ENCODE data around the gene LMAN1.

Gene LMAN1

GRCh38 chr18:59358712-59359575 is at the start of gene LMAN1:
LMAN1 (minus strand) TSS chr18:59359265; CDS start chr18:59359244, 21 bp downstream.
- peak; percentile 96 for DNase-seq (ENCODE audit: low read depth, low spot score)

- DNase-seq (ENCODE audit: low read depth, low spot score) = peak; percentile 95
Observed at GRCh38 chr18:59402432-59403090, 43.5 kb upstream of the LMAN1 start.

- DNase-seq (ENCODE audit: low read depth, low spot score) = no peak
Observed at GRCh38 chr18:59400407-59400806, 41.3 kb upstream of the LMAN1 start.

GRCh38 chr18:59395226-59396175 is 36.4 kb upstream of the LMAN1 start:
- DNase-seq (ENCODE audit: low read depth, low spot score) = no peak

- no peak for DNase-seq (ENCODE audit: low read depth, low spot score)
Observed at GRCh38 chr18:59393381-59393780, 34.3 kb upstream of the LMAN1 start.

GRCh38 chr18:59388817-59389216 is 29.8 kb upstream of the LMAN1 start:
- no peak for DNase-seq (ENCODE audit: low read depth, low spot score)

- no peak for DNase-seq (ENCODE audit: low read depth, low spot score)
Observed at GRCh38 chr18:59387687-59388565, 28.9 kb upstream of the LMAN1 start.

GRCh38 chr18:59386909-59387686 is 28.0 kb upstream of the LMAN1 start:
- DNase-seq (ENCODE audit: low read depth, low spot score) = peak; percentile 72

- no peak for DNase-seq (ENCODE audit: low read depth, low spot score)
Observed at GRCh38 chr18:59385191-59385590, 26.1 kb upstream of the LMAN1 start.

- DNase-seq (ENCODE audit: low read depth, low spot score) = no peak
Observed at GRCh38 chr18:59383851-59384250, 24.8 kb upstream of the LMAN1 start.

- no peak for DNase-seq (ENCODE audit: low read depth, low spot score)
Observed at GRCh38 chr18:59382383-59382782, 23.3 kb upstream of the LMAN1 start.

GRCh38 chr18:59381949-59382348 is 22.9 kb upstream of the LMAN1 start:
- no peak for DNase-seq (ENCODE audit: low read depth, low spot score)

GRCh38 chr18:59380706-59381105 is 21.6 kb upstream of the LMAN1 start:
- DNase-seq (ENCODE audit: low read depth, low spot score) = no peak

- DNase-seq (ENCODE audit: low read depth, low spot score) = no peak
Observed at GRCh38 chr18:59379772-59380522, 20.9 kb upstream of the LMAN1 start.

GRCh38 chr18:59377613-59378337 is 18.7 kb upstream of the LMAN1 start:
- no peak for DNase-seq (ENCODE audit: low read depth, low spot score)

- DNase-seq (ENCODE audit: low read depth, low spot score) = no peak
Observed at GRCh38 chr18:59376351-59376935, 17.4 kb upstream of the LMAN1 start.

GRCh38 chr18:59374128-59374527 is 15.1 kb upstream of the LMAN1 start:
- DNase-seq (ENCODE audit: low read depth, low spot score) = no peak

- no peak for DNase-seq (ENCODE audit: low read depth, low spot score)
Observed at GRCh38 chr18:59372975-59373374, 13.9 kb upstream of the LMAN1 start.

All from ELF-1 (cell line).